G401 (cell line): ENCODE results near the gene LHFPL3. TPM values are rescaled to one million over a fixed set of nuclear protein-coding genes. Genes with fewer than 3 reads are reported as not detected.

ENCODE experiments used
- DNase-seq: peaks from one replicate; pipeline ENCODE4 v3.0.0-alpha.2; 2015; ENCODE audit warnings: low spot score
- in situ Hi-C: cut with HindIII; loops from 2 replicates; pipeline ENCODE4 v1.10.0; 2016; ENCODE audit warnings: low sequenced_read_pairs, mixed read lengths
- total RNA-seq: library from RNA; depleted of rRNA; stranded (reverse); fragments of >200 nt; shearing (Covaris generic); gene quantifications from 2 replicates; pipeline ENCODE4 v1.2.3, GENCODE V29; 2014

The LHFPL3 gene
- total RNA-seq, 1 experiment from 2014 or later = not detected

- in situ Hi-C loops = no loop called here
- DNase-seq = no peak
Observed at GRCh38 chr7:104453190-104453589, 124.8 kb downstream of the LHFPL3 start.

GRCh38 chr7:104458875-104459274 lies 130.5 kb downstream of the LHFPL3 start:
- in situ Hi-C loops = no loop called here
- DNase-seq = no peak

GRCh38 chr7:104469166-104469820 lies 140.9 kb downstream of the LHFPL3 start:
- no peak for DNase-seq

GRCh38 chr7:104480529-104480928 lies 152.1 kb downstream of the LHFPL3 start:
- no peak for DNase-seq
- in situ Hi-C loops = no loop called here

More at GRCh38 chr7:104469166-104469820, 140.9 kb downstream of the LHFPL3 start:
- in situ Hi-C loops = no loop called here

- peak; percentile 97 for DNase-seq
- in situ Hi-C loops = no loop called here
Observed at GRCh38 chr7:104482362-104483037, 154.1 kb downstream of the LHFPL3 start.

GRCh38 chr7:104486931-104487330 lies 158.5 kb downstream of the LHFPL3 start:
- no peak for DNase-seq
- in situ Hi-C loops = no loop called here

GRCh38 chr7:104487642-104488041 lies 159.2 kb downstream of the LHFPL3 start:
- in situ Hi-C loops = no loop called here
- DNase-seq = no peak

- DNase-seq = no peak
- in situ Hi-C loops = no loop called here
Observed at GRCh38 chr7:104497379-104497967, 169.1 kb downstream of the LHFPL3 start.

GRCh38 chr7:104499975-104500374 lies 171.6 kb downstream of the LHFPL3 start:
- in situ Hi-C loops = no loop called here
- no peak for DNase-seq

GRCh38 chr7:104509874-104510273 lies 181.5 kb downstream of the LHFPL3 start:
- DNase-seq = no peak
- in situ Hi-C loops = no loop called here

- no peak for DNase-seq
- in situ Hi-C loops = loop anchor here (25.0 kb wide), 1 partner anchor 88 kb away; no protein-coding TSS in a partner anchor
Observed at GRCh38 chr7:104524853-104525252, 196.4 kb downstream of the LHFPL3 start.

GRCh38 chr7:104528142-104528541 lies 199.7 kb downstream of the LHFPL3 start:
- DNase-seq = no peak
- in situ Hi-C loops = loop anchor here (25.0 kb wide), 1 partner anchor 91 kb away; no protein-coding TSS in a partner anchor

GRCh38 chr7:104529567-104529966 lies 201.2 kb downstream of the LHFPL3 start:
- in situ Hi-C loops = loop anchor here (25.0 kb wide), 1 partner anchor 92 kb away; no protein-coding TSS in a partner anchor
- no peak for DNase-seq

GRCh38 chr7:104530251-104530650 lies 201.8 kb downstream of the LHFPL3 start:
- no peak for DNase-seq
- in situ Hi-C loops = loop anchor here (25.0 kb wide), 1 partner anchor 93 kb away; no protein-coding TSS in a partner anchor

- DNase-seq = no peak
- in situ Hi-C loops = loop anchor here (25.0 kb wide), 1 partner anchor 97 kb away; no protein-coding TSS in a partner anchor
Observed at GRCh38 chr7:104534149-104534548, 205.7 kb downstream of the LHFPL3 start.

GRCh38 chr7:104535841-104536240 lies 207.4 kb downstream of the LHFPL3 start:
- peak; percentile 4 for DNase-seq
- in situ Hi-C loops = loop anchor here (25.0 kb wide), 1 partner anchor 99 kb away; no protein-coding TSS in a partner anchor

- in situ Hi-C loops = loop anchor here (25.0 kb wide), 1 partner anchor 100 kb away; no protein-coding TSS in a partner anchor
- peak; percentile 69 for DNase-seq
Observed at GRCh38 chr7:104536956-104537355, 208.6 kb downstream of the LHFPL3 start.

- no peak for DNase-seq
- in situ Hi-C loops = loop anchor here (25.0 kb wide), 1 partner anchor 101 kb away; no protein-coding TSS in a partner anchor
Observed at GRCh38 chr7:104538152-104538551, 209.7 kb downstream of the LHFPL3 start.

GRCh38 chr7:104541897-104542296 lies 213.5 kb downstream of the LHFPL3 start:
- in situ Hi-C loops = loop anchor here (25.0 kb wide), 1 partner anchor 105 kb away; no protein-coding TSS in a partner anchor
- no peak for DNase-seq

GRCh38 chr7:104548861-104549260 lies 220.5 kb downstream of the LHFPL3 start:
- in situ Hi-C loops = loop anchor here (25.0 kb wide), 1 partner anchor 112 kb away; no protein-coding TSS in a partner anchor
- no peak for DNase-seq
